PC-9 (cell line): ENCODE measurements around the gene KRTDAP.

Experiments used
- EZH2 ChIP-seq: fragments of 200-600 bp; sonication (generic); IDR thresholded peaks from 2 replicates; pipeline ENCODE4 v1.8.0; 2017; ENCODE audit warnings: antibody characterized with exemption, low read depth
- TF ChIP-seq, protein P1 (sequence below): fragments of 200-600 bp; sonication (generic); conservative IDR thresholded peaks from 2 replicates; pipeline ENCODE4 v1.6.1; 2017; ENCODE audit warnings: mixed run types, antibody characterized with exemption, mild to moderate bottlenecking, moderate library complexity

DNA sequence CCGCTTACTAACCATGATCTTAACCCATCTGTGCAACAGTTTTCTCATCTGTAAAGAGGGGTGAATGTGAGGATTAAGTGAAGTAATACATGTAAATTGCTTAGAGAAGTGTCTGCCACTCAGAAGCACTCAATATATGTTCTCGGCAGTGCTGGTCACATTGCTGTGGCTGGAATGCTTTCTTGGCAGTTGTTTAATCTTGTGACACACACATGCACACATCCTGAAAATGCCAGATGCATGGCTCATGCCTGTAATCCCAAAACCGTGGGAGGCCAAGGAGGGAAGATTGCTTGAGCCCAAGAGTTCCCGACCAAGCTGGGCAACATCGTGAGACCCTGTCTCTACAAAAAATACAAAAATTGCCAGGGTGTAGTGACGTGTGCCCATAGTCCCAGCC, 28.0 kb upstream of the KRTDAP start:
- TF ChIP-seq EZH2: no peak
- TF ChIP-seq, protein P1, sequence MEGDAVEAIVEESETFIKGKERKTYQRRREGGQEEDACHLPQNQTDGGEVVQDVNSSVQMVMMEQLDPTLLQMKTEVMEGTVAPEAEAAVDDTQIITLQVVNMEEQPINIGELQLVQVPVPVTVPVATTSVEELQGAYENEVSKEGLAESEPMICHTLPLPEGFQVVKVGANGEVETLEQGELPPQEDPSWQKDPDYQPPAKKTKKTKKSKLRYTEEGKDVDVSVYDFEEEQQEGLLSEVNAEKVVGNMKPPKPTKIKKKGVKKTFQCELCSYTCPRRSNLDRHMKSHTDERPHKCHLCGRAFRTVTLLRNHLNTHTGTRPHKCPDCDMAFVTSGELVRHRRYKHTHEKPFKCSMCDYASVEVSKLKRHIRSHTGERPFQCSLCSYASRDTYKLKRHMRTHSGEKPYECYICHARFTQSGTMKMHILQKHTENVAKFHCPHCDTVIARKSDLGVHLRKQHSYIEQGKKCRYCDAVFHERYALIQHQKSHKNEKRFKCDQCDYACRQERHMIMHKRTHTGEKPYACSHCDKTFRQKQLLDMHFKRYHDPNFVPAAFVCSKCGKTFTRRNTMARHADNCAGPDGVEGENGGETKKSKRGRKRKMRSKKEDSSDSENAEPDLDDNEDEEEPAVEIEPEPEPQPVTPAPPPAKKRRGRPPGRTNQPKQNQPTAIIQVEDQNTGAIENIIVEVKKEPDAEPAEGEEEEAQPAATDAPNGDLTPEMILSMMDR: no peak
